CD4-positive, alpha-beta T cell (primary cell): Measurements from ENCODE around the gene FBXO38. TPM values are rescaled to one million over a fixed set of nuclear protein-coding genes. Genes with fewer than 3 reads are reported as not detected.
A peak's percentile ranks its signal among the peaks of the same experiment; 100 is the strongest.

Source experiments
- ATAC-seq: fragments of 200-7000 bp; cut with Tn5 transposase; one replicate; pipeline ENCODE4 v1.10.0; 2022; ENCODE audit warnings: mild to moderate bottlenecking; ENCODE audit not compliant: poor library complexity
- CTCF ChIA-PET: fragments of 350-600 bp; sonication (Branson Sonifier 250); formaldehyde crosslinking; loops from one replicate; lab custom pipeline; 2021; ENCODE audit warnings: antibody characterized with exemption, inconsistent platforms; lab: Charles Lee
- POLR2A ChIA-PET: fragments of 350-600 bp; sonication (Branson Sonifier 250); formaldehyde crosslinking; loops from one replicate; lab custom pipeline; 2021; ENCODE audit warnings: antibody characterized with exemption, inconsistent platforms; lab: Charles Lee
- DNase-seq, 14 experiments: peaks; one replicate each; pipeline ENCODE4 v3.0.0-alpha.2; 2013 to 2020; ENCODE audit warnings: mixed read lengths in 2 of 14
- H3K27ac ChIP-seq, 2 donors: one replicate each; pipeline versions ENCODE4 v1.5.1 to v1.7.0; 2013; ENCODE audit warnings: low read length in 2 of 2, low read depth in 1 of 2, mild to moderate bottlenecking in 1 of 2
- H3K27me3 ChIP-seq, 2 experiments: 1 replicate in 1 of 2; 2 replicates in 1 of 2; pipeline versions ENCODE4 v1.6.1 to v1.7.0; 2013; ENCODE audit warnings: low read length in 2 of 2, control low read depth in 1 of 2, mild to moderate bottlenecking in 1 of 2, moderate library complexity in 1 of 2; ENCODE audit not compliant: insufficient read depth in 2 of 2, control insufficient read depth in 1 of 2
- H3K36me3 ChIP-seq: one replicate; pipeline ENCODE4 v1.6.1; 2013; ENCODE audit warnings: low read length, control low read depth; ENCODE audit not compliant: insufficient read depth
- H3K4me1 ChIP-seq: one replicate; pipeline ENCODE4 v1.6.1; 2013; ENCODE audit warnings: low read length, control low read depth; ENCODE audit not compliant: insufficient read depth
- H3K4me3 ChIP-seq: one replicate; pipeline ENCODE4 v1.5.1; 2013; ENCODE audit warnings: mild to moderate bottlenecking, low read length, moderate library complexity
- H3K9me3 ChIP-seq, 2 experiments: 1 replicate in 1 of 2; 2 replicates in 1 of 2; pipeline versions ENCODE4 v1.6.1 to v1.7.0; 2013; ENCODE audit warnings: low read length in 2 of 2, mild to moderate bottlenecking in 2 of 2, control low read depth in 1 of 2, moderate library complexity in 1 of 2; ENCODE audit not compliant: control insufficient read depth in 1 of 2, insufficient read depth in 1 of 2
- H3K27ac Mint-ChIP-seq: one replicate; pipeline ENCODE4 v1.8.0; 2020; ENCODE audit warnings: mixed read lengths
- H3K27me3 Mint-ChIP-seq: one replicate; pipeline ENCODE4 v1.8.0; 2021; ENCODE audit warnings: mixed read lengths
- H3K36me3 Mint-ChIP-seq: one replicate; pipeline ENCODE4 v1.8.0; 2021; ENCODE audit warnings: low read depth, mixed read lengths
- H3K4me1 Mint-ChIP-seq: one replicate; pipeline ENCODE4 v1.8.0; 2021; ENCODE audit warnings: low read depth, mixed read lengths
- H3K4me3 Mint-ChIP-seq: one replicate; pipeline ENCODE4 v1.8.0; 2020; ENCODE audit warnings: mild to moderate bottlenecking, mixed read lengths
- H3K9me3 Mint-ChIP-seq: one replicate; pipeline ENCODE4 v1.8.0; 2020; ENCODE audit warnings: mixed read lengths
- CTCF ChIP-seq: fragments of 200-600 bp; IDR thresholded peaks from one replicate; pipeline ENCODE4 v1.8.0; 2022; ENCODE audit warnings: antibody characterized with exemption, mild to moderate bottlenecking
- intact Hi-C, 2 experiments: fragments of 100-400 bp; cut with DNase I in 1 of 2; cut with micrococcal nuclease in 1 of 2; formaldehyde crosslinking; loops; one replicate each; pipeline versions ENCODE4 v1.15.1 to v1.9.0; 2023 to 2025; cut with DNase I, micrococcal nuclease
- total RNA-seq, 174 experiments: library from RNA in 2 of 174; stranded (reverse) in 2 of 174; gene quantifications; one replicate each; pipeline ENCODE4 v1.2.3 and lab custom pipeline; 2021 to 2026

Gene FBXO38
- total RNA-seq, 2 experiments from 2014 or later, result 45.7 to 47.3 TPM

GRCh38 chr5:148390914-148391313 is 7.2 kb downstream of the FBXO38 start:
- DNase-seq (no peak), ATAC-seq (no peak)
- peaks cover 69% of the 10 kb centered on the region for H3K36me3 Mint-ChIP-seq
- H3K4me1 ChIP-seq, result peaks cover 2% of the 10 kb centered on the region
- no peaks in the 10 kb centered on the region for H3K27me3 ChIP-seq
- CTCF ChIA-PET, result interaction anchor here (1.5 kb wide), 1 partner anchor 10 kb away, joined by 4 read pairs; no protein-coding TSS in a partner anchor
- TF ChIP-seq CTCF, result no peak
- no peak overlapping the region for H3K4me3 ChIP-seq
- no peak overlapping the region for H3K27ac Mint-ChIP-seq
- H3K9me3 Mint-ChIP-seq, result no peaks in the 10 kb centered on the region
- no peak overlapping the region for H3K4me3 Mint-ChIP-seq
- H3K27ac ChIP-seq, result no peak overlapping the region
- H3K9me3 ChIP-seq, result no peaks in the 10 kb centered on the region
- POLR2A ChIA-PET, result no interaction called here
- H3K27me3 Mint-ChIP-seq, result no peaks in the 10 kb centered on the region
- peaks cover 76% of the 10 kb centered on the region for H3K4me1 Mint-ChIP-seq
- H3K36me3 ChIP-seq, result peaks cover 36% of the 10 kb centered on the region
- intact Hi-C loops, result no loop called here

GRCh38 chr5:148391422-148391821 is 7.7 kb downstream of the FBXO38 start:
- Histone ChIP-seq H3K27ac (no peak overlapping the region), H3K27me3 (no peaks in the 10 kb centered on the region), H3K4me3 (no peak overlapping the region), H3K4me1 (no peaks in the 10 kb centered on the region), H3K36me3 (peaks cover 41% of the 10 kb centered on the region), H3K9me3 (no peaks in the 10 kb centered on the region)
- H3K27ac Mint-ChIP-seq, result no peak overlapping the region
- ChIA-PET POLR2A (no interaction called here), CTCF (interaction anchor here (1.5 kb wide), 1 partner anchor 10 kb away, joined by 4 read pairs; no protein-coding TSS in a partner anchor)
- no peak overlapping the region for H3K4me3 Mint-ChIP-seq
- intact Hi-C loops, result no loop called here
- no peaks in the 10 kb centered on the region for H3K9me3 Mint-ChIP-seq
- no peak for ATAC-seq
- H3K4me1 Mint-ChIP-seq, result peaks cover 71% of the 10 kb centered on the region
- no peaks in the 10 kb centered on the region for H3K27me3 Mint-ChIP-seq
- no peak for DNase-seq
- H3K36me3 Mint-ChIP-seq, result peaks cover 69% of the 10 kb centered on the region
- TF ChIP-seq CTCF, result no peak

- DNase-seq (no peak), ATAC-seq (no peak)
- no peak overlapping the region for H3K4me3 ChIP-seq
- no peaks in the 10 kb centered on the region for H3K4me1 ChIP-seq
- intact Hi-C loops, result no loop called here
- Mint-ChIP-seq H3K4me1 (peaks cover 64% of the 10 kb centered on the region), H3K27ac (peak overlapping the region; percentile 57), H3K9me3 (no peaks in the 10 kb centered on the region), H3K27me3 (no peaks in the 10 kb centered on the region), H3K36me3 (peaks cover 64% of the 10 kb centered on the region), H3K4me3 (no peak overlapping the region)
- H3K27ac ChIP-seq, result no peak overlapping the region
- POLR2A ChIA-PET, result interaction anchor here (1.0 kb wide), 1 partner anchor 9 kb away, joined by 3 read pairs; no protein-coding TSS in a partner anchor
- H3K27me3 ChIP-seq, result no peaks in the 10 kb centered on the region
- H3K9me3 ChIP-seq, result no peaks in the 10 kb centered on the region
- peaks cover 50% of the 10 kb centered on the region for H3K36me3 ChIP-seq
- no peak for TF ChIP-seq CTCF
- CTCF ChIA-PET, result interaction anchor here (1.4 kb wide), 1 partner anchor 15 kb away, joined by 3 read pairs; no protein-coding TSS in a partner anchor
Measured at GRCh38 chr5:148393390-148393741, 9.6 kb downstream of the FBXO38 start.
